Stimulated activated CD4-positive, alpha-beta T cell treated with anti-CD3 and anti-CD28 coated beads, Interleukin-12 subunit alpha, Interleukin-12 subunit beta, amount 100 ng/mL, for 4 hours (primary cell): ENCODE measurements around the gene SLC25A25.
"Not testable (repeated sequence)": the region's sequence is repeated elsewhere in the genome, so short reads cannot be mapped to it uniquely, and the experiment has no call there.

ENCODE experiments used
- DNase-seq: peaks from one replicate; pipeline ENCODE4 v3.0.0-alpha.2; 2020

SLC25A25 gene

GRCh38 chr9:128099231-128099931 lies 31.3 kb downstream of the SLC25A25 start:
- DNase-seq, result no peak

- DNase-seq, result no peak
Measured at GRCh38 chr9:128099932-128100491, 32.0 kb downstream of the SLC25A25 start.

- no peak for DNase-seq
Measured at GRCh38 chr9:128100581-128100980, 32.5 kb downstream of the SLC25A25 start.

- DNase-seq, result no peak
Measured at GRCh38 chr9:128101231-128101661, 33.2 kb downstream of the SLC25A25 start.

GRCh38 chr9:128101690-128102089 lies 33.7 kb downstream of the SLC25A25 start:
- no peak for DNase-seq

- no peak for DNase-seq
Measured at GRCh38 chr9:128102196-128102595, 34.2 kb downstream of the SLC25A25 start.

- no peak for DNase-seq
Measured at GRCh38 chr9:128102861-128103588, 35.0 kb downstream of the SLC25A25 start.

- peak; percentile 24 for DNase-seq
Measured at GRCh38 chr9:128103589-128103962, 35.5 kb downstream of the SLC25A25 start.

- no peak for DNase-seq
Measured at GRCh38 chr9:128104171-128104618, 36.2 kb downstream of the SLC25A25 start.

GRCh38 chr9:128105538-128106175 lies 37.6 kb downstream of the SLC25A25 start:
- DNase-seq, result no peak

GRCh38 chr9:128106181-128106939 lies 38.3 kb downstream of the SLC25A25 start:
- DNase-seq, result no peak

GRCh38 chr9:128106940-128107467 lies 39.0 kb downstream of the SLC25A25 start:
- DNase-seq, result no peak

- no peak for DNase-seq
Measured at GRCh38 chr9:128107468-128108268, 39.6 kb downstream of the SLC25A25 start.

- no peak for DNase-seq
Measured at GRCh38 chr9:128108269-128109049, 40.4 kb downstream of the SLC25A25 start.

GRCh38 chr9:128109050-128109709 lies 41.1 kb downstream of the SLC25A25 start:
- no peak for DNase-seq

- not testable (repeated sequence) for DNase-seq
Measured at GRCh38 chr9:128111726-128112125, 43.7 kb downstream of the SLC25A25 start.

- no peak for DNase-seq
Measured at GRCh38 chr9:128113526-128114325, 45.7 kb downstream of the SLC25A25 start.

- DNase-seq, result no peak
Measured at GRCh38 chr9:128114326-128115186, 46.5 kb downstream of the SLC25A25 start.
